Activated CD4-positive, alpha-beta memory T cell treated with anti-CD3 and anti-CD28 coated beads for 36 hours (primary cell): Measurements from ENCODE around the gene DUSP16. TPM values are rescaled to one million over a fixed set of nuclear protein-coding genes. Genes with fewer than 3 reads are reported as not detected.

Source experiments
- CTCF ChIA-PET: fragments of 350-600 bp; sonication (Branson Sonifier 250); formaldehyde crosslinking; loops from one replicate; lab custom pipeline; 2021; ENCODE audit warnings: antibody characterized with exemption, inconsistent platforms; lab: Charles Lee
- POLR2A ChIA-PET: fragments of 350-600 bp; sonication (Branson Sonifier 250); formaldehyde crosslinking; loops from one replicate; lab custom pipeline; 2021; ENCODE audit warnings: antibody characterized with exemption; lab: Charles Lee
- DNase-seq: peaks from one replicate; pipeline ENCODE4 v3.0.0-alpha.2; 2020
- H3K27ac Mint-ChIP-seq: one replicate; pipeline ENCODE4 v1.8.0; 2021; ENCODE audit warnings: mixed read lengths
- H3K27me3 Mint-ChIP-seq: one replicate; pipeline ENCODE4 v1.8.0; 2021; ENCODE audit warnings: mixed read lengths
- H3K36me3 Mint-ChIP-seq: one replicate; pipeline ENCODE4 v1.8.0; 2021; ENCODE audit warnings: mixed read lengths
- H3K4me1 Mint-ChIP-seq: one replicate; pipeline ENCODE4 v1.8.0; 2021; ENCODE audit warnings: low read depth, mixed read lengths
- H3K4me3 Mint-ChIP-seq: one replicate; pipeline ENCODE4 v1.8.0; 2021; ENCODE audit warnings: mild to moderate bottlenecking, mixed read lengths
- H3K9me3 Mint-ChIP-seq: one replicate; pipeline ENCODE4 v1.8.0; 2021; ENCODE audit warnings: mixed read lengths
- intact Hi-C: fragments of 100-400 bp; cut with micrococcal nuclease; formaldehyde crosslinking; loops from one replicate; pipeline ENCODE4 v1.15.1; 2023
- total RNA-seq, 2 experiments: library from RNA; stranded (reverse); gene quantifications; one replicate each; pipeline ENCODE4 v1.2.3, GENCODE V29; 2021

The DUSP16 gene
- 10 to 100 TPM; 70.2 to 82.1 TPM for total RNA-seq

GRCh38 chr12:12562585-12563261 lies at the start of gene DUSP16:
Gene DUSP16 (minus strand): TSS chr12:12562863. CDS start chr12:12521098, 41,765 bp downstream.
- ChIA-PET POLR2A (interaction anchor here (0.6 to 2.0 kb wide), 18 partner anchors 36 to 206 kb away, joined by 3 to 9 read pairs (median 4); partner anchors contain the start of gene BORCS5), CTCF (interaction anchor here (0.6 to 2.7 kb wide), 25 partner anchors 8 to 205 kb away, joined by 3 to 24 read pairs (median 4); partner anchors contain the start of gene BORCS5)
- Mint-ChIP-seq H3K36me3 (peaks cover 20% of the 10 kb centered on the region), H3K4me1 (peaks cover 37% of the 10 kb centered on the region), H3K27me3 (no peaks in the 10 kb centered on the region), H3K4me3 (peak within 1 kb of the TSS; percentile 79), H3K9me3 (peaks cover 5% of the 10 kb centered on the region), H3K27ac (peak within 1 kb of the TSS; percentile 92)
- DNase-seq = peak; percentile 85
- intact Hi-C loops = loop anchor here (1.0 to 5.0 kb wide), 6 partner anchors 21 to 440 kb away; partner anchors contain the start of genes GPR19 and HEBP1

- Mint-ChIP-seq H3K9me3 (no peaks in the 10 kb centered on the region), H3K27ac (peak overlapping the region; percentile 95), H3K4me1 (peaks cover 54% of the 10 kb centered on the region), H3K36me3 (peaks cover 19% of the 10 kb centered on the region), H3K4me3 (peak overlapping the region; percentile 82), H3K27me3 (no peaks in the 10 kb centered on the region)
- CTCF ChIA-PET = interaction anchor here (1.2 to 1.8 kb wide), 5 partner anchors 9 to 124 kb away, joined by 3 to 8 read pairs (median 5); no protein-coding TSS in a partner anchor
- DNase-seq = peak; percentile 49
- intact Hi-C loops = loop anchor here (1.0 to 5.0 kb wide), 3 partner anchors 51 to 255 kb away; partner anchors contain the start of gene BORCS5
- POLR2A ChIA-PET = interaction anchor here (0.6 to 2.3 kb wide), 8 partner anchors 11 to 256 kb away, joined by 3 to 7 read pairs (median 4); partner anchors contain the start of gene BORCS5
Observed at GRCh38 chr12:12612358-12612757, 49.7 kb upstream of the DUSP16 start.

GRCh38 chr12:12611512-12612306 lies 49.0 kb upstream of the DUSP16 start, which contains the start of gene CREBL2:
Gene CREBL2 (plus strand): TSS chr12:12611876. CDS start chr12:12612173, 297 bp downstream.
- H3K9me3 Mint-ChIP-seq = no peaks in the 10 kb centered on the region
- ChIA-PET POLR2A (interaction anchor here (0.8 to 2.3 kb wide), 7 partner anchors 11 to 225 kb away, joined by 3 to 7 read pairs (median 4); no protein-coding TSS in a partner anchor), CTCF (interaction anchor here (1.2 to 1.8 kb wide), 5 partner anchors 8 to 125 kb away, joined by 3 to 8 read pairs (median 5); no protein-coding TSS in a partner anchor)
- H3K36me3 Mint-ChIP-seq = peaks cover 15% of the 10 kb centered on the region
- peak within 1 kb of the TSS; percentile 95 for H3K27ac Mint-ChIP-seq
- peak; percentile 92 for DNase-seq
- intact Hi-C loops = loop anchor here (1.0 to 5.0 kb wide), 5 partner anchors 50 to 254 kb away; partner anchors contain the start of genes BORCS5 and GPR19
- H3K4me3 Mint-ChIP-seq = peak within 1 kb of the TSS; percentile 82
- peaks cover 54% of the 10 kb centered on the region for H3K4me1 Mint-ChIP-seq
- H3K27me3 Mint-ChIP-seq = no peaks in the 10 kb centered on the region

- Mint-ChIP-seq H3K36me3 (peaks cover 15% of the 10 kb centered on the region), H3K4me1 (peaks cover 50% of the 10 kb centered on the region), H3K4me3 (peak overlapping the region; percentile 82), H3K9me3 (no peaks in the 10 kb centered on the region), H3K27me3 (no peaks in the 10 kb centered on the region), H3K27ac (peak overlapping the region; percentile 95)
- no peak for DNase-seq
- intact Hi-C loops = loop anchor here (1.0 to 5.0 kb wide), 4 partner anchors 86 to 253 kb away; partner anchors contain the start of genes BORCS5 and GPR19
- ChIA-PET POLR2A (interaction anchor here (0.8 kb wide), 1 partner anchor 224 kb away, joined by 4 read pairs; no protein-coding TSS in a partner anchor), CTCF (no interaction called here)
Observed at GRCh38 chr12:12610711-12611110, 48.0 kb upstream of the DUSP16 start.

GRCh38 chr12:12609692-12610091 lies 47.0 kb upstream of the DUSP16 start:
- no peaks in the 10 kb centered on the region for H3K9me3 Mint-ChIP-seq
- POLR2A ChIA-PET = no interaction called here
- H3K4me3 Mint-ChIP-seq = no peak overlapping the region
- H3K27ac Mint-ChIP-seq = peak overlapping the region; percentile 13
- peaks cover 51% of the 10 kb centered on the region for H3K4me1 Mint-ChIP-seq
- CTCF ChIA-PET = interaction anchor here (0.7 to 0.9 kb wide), 2 partner anchors 14 to 36 kb away, joined by 3 to 4 read pairs; no protein-coding TSS in a partner anchor
- H3K36me3 Mint-ChIP-seq = peaks cover 14% of the 10 kb centered on the region
- H3K27me3 Mint-ChIP-seq = no peaks in the 10 kb centered on the region
- intact Hi-C loops = loop anchor here (5.0 kb wide), 2 partner anchors 127 to 252 kb away; partner anchors contain the start of gene BORCS5
- no peak for DNase-seq

- intact Hi-C loops = loop anchor here (1.0 kb wide), 1 partner anchor 232 kb away; no protein-coding TSS in a partner anchor
- no peaks in the 10 kb centered on the region for H3K9me3 Mint-ChIP-seq
- no peaks in the 10 kb centered on the region for H3K27me3 Mint-ChIP-seq
- peak; percentile 52 for DNase-seq
- no peak overlapping the region for H3K4me3 Mint-ChIP-seq
- H3K27ac Mint-ChIP-seq = peak overlapping the region; percentile 36
- H3K36me3 Mint-ChIP-seq = peaks cover 10% of the 10 kb centered on the region
- H3K4me1 Mint-ChIP-seq = peaks cover 42% of the 10 kb centered on the region
- CTCF ChIA-PET = interaction anchor here (0.6 to 0.8 kb wide), 3 partner anchors 45 to 232 kb away, joined by 3 read pairs; no protein-coding TSS in a partner anchor
- POLR2A ChIA-PET = no interaction called here
Observed at GRCh38 chr12:12608557-12608957, 45.9 kb upstream of the DUSP16 start.

- H3K4me3 Mint-ChIP-seq = peak overlapping the region; percentile 48
- DNase-seq = no peak
- no peaks in the 10 kb centered on the region for H3K27me3 Mint-ChIP-seq
- H3K36me3 Mint-ChIP-seq = peaks cover 3% of the 10 kb centered on the region
- H3K27ac Mint-ChIP-seq = peak overlapping the region; percentile 87
- intact Hi-C loops = loop anchor here (1.0 to 2.0 kb wide), 3 partner anchors 24 to 100 kb away; no protein-coding TSS in a partner anchor
- peaks cover 35% of the 10 kb centered on the region for H3K4me1 Mint-ChIP-seq
- ChIA-PET CTCF (interaction anchor here (0.6 to 1.3 kb wide), 7 partner anchors 14 to 230 kb away, joined by 3 to 4 read pairs (median 4); no protein-coding TSS in a partner anchor), POLR2A (interaction anchor here (0.6 to 1.4 kb wide), 10 partner anchors 23 to 232 kb away, joined by 3 to 5 read pairs (median 4); no protein-coding TSS in a partner anchor)
- no peaks in the 10 kb centered on the region for H3K9me3 Mint-ChIP-seq
Observed at GRCh38 chr12:12606781-12607589, 44.3 kb upstream of the DUSP16 start.

GRCh38 chr12:12604740-12605139 lies 42.1 kb upstream of the DUSP16 start:
- no peak for DNase-seq
- H3K27ac Mint-ChIP-seq = no peak overlapping the region
- no peaks in the 10 kb centered on the region for H3K9me3 Mint-ChIP-seq
- POLR2A ChIA-PET = no interaction called here
- no peaks in the 10 kb centered on the region for H3K36me3 Mint-ChIP-seq
- no peaks in the 10 kb centered on the region for H3K27me3 Mint-ChIP-seq
- CTCF ChIA-PET = no interaction called here
- intact Hi-C loops = no loop called here
- H3K4me3 Mint-ChIP-seq = no peak overlapping the region
- peaks cover 28% of the 10 kb centered on the region for H3K4me1 Mint-ChIP-seq

- ChIA-PET POLR2A (no interaction called here), CTCF (interaction anchor here (1.3 to 1.5 kb wide), 2 partner anchors 46 to 223 kb away, joined by 3 to 4 read pairs; no protein-coding TSS in a partner anchor)
- no peaks in the 10 kb centered on the region for H3K27me3 Mint-ChIP-seq
- DNase-seq = no peak
- no peaks in the 10 kb centered on the region for H3K36me3 Mint-ChIP-seq
- intact Hi-C loops = no loop called here
- no peak overlapping the region for H3K27ac Mint-ChIP-seq
- H3K9me3 Mint-ChIP-seq = peaks cover 5% of the 10 kb centered on the region
- H3K4me1 Mint-ChIP-seq = peaks cover 3% of the 10 kb centered on the region
- H3K4me3 Mint-ChIP-seq = no peak overlapping the region
Observed at GRCh38 chr12:12600659-12601058, 38.0 kb upstream of the DUSP16 start.

- ChIA-PET CTCF (interaction anchor here (1.3 kb wide), 1 partner anchor 9 kb away, joined by 3 read pairs; no protein-coding TSS in a partner anchor), POLR2A (no interaction called here)
- Mint-ChIP-seq H3K9me3 (peaks cover 5% of the 10 kb centered on the region), H3K36me3 (no peaks in the 10 kb centered on the region), H3K27ac (no peak overlapping the region), H3K4me1 (no peaks in the 10 kb centered on the region), H3K4me3 (no peak overlapping the region), H3K27me3 (no peaks in the 10 kb centered on the region)
- intact Hi-C loops = no loop called here
- no peak for DNase-seq
Observed at GRCh38 chr12:12599750-12600643, 37.3 kb upstream of the DUSP16 start.
